K562 (cell line): Measurements from ENCODE around the gene IDS. TPM values are rescaled to one million over a fixed set of nuclear protein-coding genes. Genes with fewer than 3 reads are reported as not detected.

Experiments used
- DEAF1 ChIP-seq: fragments of 450-650 bp; formaldehyde crosslinking; IDR thresholded peaks from 2 replicates; pipeline ENCODE4 v1.4.0; 2020; ENCODE audit warnings: mild to moderate bottlenecking, moderate library complexity
- ELF2 ChIP-seq: fragments of 250-450 bp; sonication (Bioruptor Pico); IDR thresholded peaks from 2 replicates; pipeline ENCODE4 v1.5.0; 2021; ENCODE audit warnings: mild to moderate bottlenecking
- KAT2B ChIP-seq: IDR thresholded peaks from one replicate; pipeline ENCODE4 v1.6.1; 2012; ENCODE audit warnings: low read depth, mild to moderate bottlenecking, control low read depth, inconsistent platforms, low read length, moderate library complexity
- KHSRP ChIP-seq: fragments of 450-650 bp; IDR thresholded peaks from 2 replicates; pipeline ENCODE4 v1.6.1; 2017
- MBD2 ChIP-seq: sonication (generic); IDR thresholded peaks from 2 replicates; pipeline ENCODE4 v1.6.1; 2016; ENCODE audit warnings: low read depth, borderline replicate concordance
- MXI1 ChIP-seq: IDR thresholded peaks from 2 replicates; pipeline ENCODE4 v1.6.1; 2011; ENCODE audit warnings: low read depth, mild to moderate bottlenecking, improper control_type of control experiment, low read length
- NCOA2 ChIP-seq, 2 experiments: fragments of 450-650 bp; IDR thresholded peaks; 2 replicates each; pipeline ENCODE4 v1.6.1; 2018; ENCODE audit warnings: mild to moderate bottlenecking in 2 of 2, moderate library complexity in 1 of 2; ENCODE audit not compliant: partially characterized antibody in 2 of 2
- POLR3G ChIP-seq: IDR thresholded peaks from 2 replicates; pipeline ENCODE4 v1.6.1; 2011; ENCODE audit not compliant: insufficient read length, insufficient replicate concordance; ENCODE audit errors: extremely low read depth
- SMARCC2 ChIP-seq: fragments of 450-650 bp; IDR thresholded peaks from 2 replicates; pipeline ENCODE4 v1.6.1; 2017; ENCODE audit warnings: antibody characterized with exemption, moderate library complexity, mild to moderate bottlenecking, low read depth
- SMARCE1 ChIP-seq: fragments of 450-650 bp; IDR thresholded peaks from 2 replicates; pipeline ENCODE4 v1.7.1; 2016; ENCODE audit warnings: mild to moderate bottlenecking
- STAG1 ChIP-seq: sonication (generic); formaldehyde crosslinking; IDR thresholded peaks from 2 replicates; pipeline ENCODE4 v1.5.0; 2020; ENCODE audit warnings: missing genetic modification reagents, borderline replicate concordance
- TFE3 ChIP-seq: fragments of 450-650 bp; formaldehyde crosslinking; IDR thresholded peaks from 2 replicates; pipeline ENCODE4 v1.4.0; 2020; ENCODE audit warnings: mild to moderate bottlenecking, mixed read lengths
- XRCC4 ChIP-seq: IDR thresholded peaks from one replicate; pipeline ENCODE4 v1.6.1; 2011; ENCODE audit not compliant: insufficient read depth, insufficient read length; ENCODE audit errors: extremely low read depth
- ZNF277 ChIP-seq: fragments of 250-450 bp; sonication (Bioruptor Pico); IDR thresholded peaks from 2 replicates; pipeline ENCODE4 v1.8.0; 2022; ENCODE audit warnings: inconsistent platforms, mild to moderate bottlenecking, moderate library complexity, borderline replicate concordance
- ZNF408 ChIP-seq: fragments of 250-450 bp; sonication (Bioruptor Pico); IDR thresholded peaks from 2 replicates; pipeline ENCODE4 v1.4.0; 2020; ENCODE audit warnings: low read depth, mild to moderate bottlenecking, moderate library complexity
- ZNF668 ChIP-seq: fragments of 250-450 bp; sonication (Bioruptor Pico); IDR thresholded peaks from 2 replicates; pipeline ENCODE4 v1.8.0; 2022; ENCODE audit warnings: mild to moderate bottlenecking, inconsistent platforms
- polyA plus RNA-seq, 8 experiments: library from polyadenylated mRNA; depleted of rRNA in 4 of 8; stranded (reverse) in 5 of 8; unstranded in 3 of 8; fragments of >200 nt; fragmentation: Nextera tagmentation in 2 of 8; fragmentation: Illumina TruSeq in 1 of 8; extraction: Ambion mirVana in 2 of 8; extraction: Trizol in 1 of 8; gene quantifications; 2 replicates each; pipeline versions ENCODE4 v1.2.1 to v1.2.3, GENCODE V29; 2011 to 2014; ENCODE audit warnings: inconsistent platforms in 1 of 8, missing spikeins in 1 of 8
- total RNA-seq, 7 experiments: library from RNA; depleted of rRNA in 6 of 7; stranded (reverse); fragments of >200 nt in 6 of 7; fragmentation: Illumina TruSeq in 2 of 7; extraction: Trizol in 2 of 7; gene quantifications; 2 replicates each; pipeline versions ENCODE4 v1.2.1 to v1.2.3, GENCODE V29; 2011 to 2021; ENCODE audit warnings: low replicate concordance in 1 of 7

Gene IDS
- total and polyA plus RNA-seq, 9 of the 15 experiments (the other 6 are each of a cell fraction or from before 2014, with no cell fraction given) = 2.0 to 18.6 (median 8.6) TPM

GRCh38 chrX:149540621-149541520 lies 35.8 kb upstream of the IDS start, which contains the start of gene EOLA1 (continued):
- TF ChIP-seq NCOA2 (IDR thresholded peaks at IDR 0.05; ENCODE audit: partially characterized antibody in 2 of 2) (no peak), XRCC4 (no peak), POLR3G (no peak), ELF2 (no peak), STAG1 (CRISPR knock-in tag) (no peak), KAT2B (no peak), ZNF408 (CRISPR knock-in tag) (no peak), MXI1 (no peak), SMARCE1 (no peak), MBD2 (no peak; the same call in 1 of the 2 replicates), DEAF1 (CRISPR knock-in tag) (no peak), SMARCC2 (no peak), ZNF668 (CRISPR knock-in tag) (no peak), KHSRP (no peak), ZNF277 (CRISPR knock-in tag) (no peak), TFE3 (CRISPR knock-in tag) (no peak)
